GM20000 (cell line): Measurements from ENCODE around the gene ADCY3.

Experiments used
- DNase-seq: peaks from one replicate; pipeline ENCODE4 v3.0.0; 2012; ENCODE audit warnings: low spot score
- TF ChIP-seq, protein P1 (sequence below): IDR thresholded peaks from 2 replicates; pipeline ENCODE4 v1.5.1; 2012; ENCODE audit warnings: mild to moderate bottlenecking, control low read depth; ENCODE audit errors: extremely low read depth, missing control alignments

The ADCY3 gene

DNA sequence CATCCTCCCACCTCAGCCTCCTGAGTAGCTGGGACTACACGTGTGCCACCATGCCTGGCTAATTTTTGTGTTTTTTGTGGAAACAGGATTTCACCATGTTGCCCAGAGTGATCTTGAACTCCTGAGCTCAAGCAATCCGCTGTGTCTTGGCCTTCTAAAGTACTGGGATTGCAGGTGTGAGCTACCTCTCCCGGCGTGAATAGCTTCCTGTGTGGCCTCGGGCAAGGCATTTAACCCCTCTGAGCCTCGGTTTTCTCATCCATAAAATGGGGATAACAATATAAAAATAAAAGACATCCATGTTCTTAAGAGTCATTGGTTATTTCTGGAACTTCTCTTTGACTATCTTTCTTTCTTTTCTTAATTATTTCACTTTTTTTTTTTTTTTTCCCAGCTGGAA is 19.3 kb upstream of the ADCY3 start:
- TF ChIP-seq, protein P1, sequence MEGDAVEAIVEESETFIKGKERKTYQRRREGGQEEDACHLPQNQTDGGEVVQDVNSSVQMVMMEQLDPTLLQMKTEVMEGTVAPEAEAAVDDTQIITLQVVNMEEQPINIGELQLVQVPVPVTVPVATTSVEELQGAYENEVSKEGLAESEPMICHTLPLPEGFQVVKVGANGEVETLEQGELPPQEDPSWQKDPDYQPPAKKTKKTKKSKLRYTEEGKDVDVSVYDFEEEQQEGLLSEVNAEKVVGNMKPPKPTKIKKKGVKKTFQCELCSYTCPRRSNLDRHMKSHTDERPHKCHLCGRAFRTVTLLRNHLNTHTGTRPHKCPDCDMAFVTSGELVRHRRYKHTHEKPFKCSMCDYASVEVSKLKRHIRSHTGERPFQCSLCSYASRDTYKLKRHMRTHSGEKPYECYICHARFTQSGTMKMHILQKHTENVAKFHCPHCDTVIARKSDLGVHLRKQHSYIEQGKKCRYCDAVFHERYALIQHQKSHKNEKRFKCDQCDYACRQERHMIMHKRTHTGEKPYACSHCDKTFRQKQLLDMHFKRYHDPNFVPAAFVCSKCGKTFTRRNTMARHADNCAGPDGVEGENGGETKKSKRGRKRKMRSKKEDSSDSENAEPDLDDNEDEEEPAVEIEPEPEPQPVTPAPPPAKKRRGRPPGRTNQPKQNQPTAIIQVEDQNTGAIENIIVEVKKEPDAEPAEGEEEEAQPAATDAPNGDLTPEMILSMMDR, result no peak
- no peak for DNase-seq

GRCh38 chr2:24937236-24937635 is 17.2 kb upstream of the ADCY3 start:
- TF ChIP-seq, protein P1, result no peak
- no peak for DNase-seq

GRCh38 chr2:24935145-24935544 is 15.1 kb upstream of the ADCY3 start:
- TF ChIP-seq, protein P1, result no peak
- DNase-seq, result no peak

- TF ChIP-seq, protein P1, result no peak
- DNase-seq, result no peak
Measured at GRCh38 chr2:24932715-24933114, 12.7 kb upstream of the ADCY3 start.

DNA sequence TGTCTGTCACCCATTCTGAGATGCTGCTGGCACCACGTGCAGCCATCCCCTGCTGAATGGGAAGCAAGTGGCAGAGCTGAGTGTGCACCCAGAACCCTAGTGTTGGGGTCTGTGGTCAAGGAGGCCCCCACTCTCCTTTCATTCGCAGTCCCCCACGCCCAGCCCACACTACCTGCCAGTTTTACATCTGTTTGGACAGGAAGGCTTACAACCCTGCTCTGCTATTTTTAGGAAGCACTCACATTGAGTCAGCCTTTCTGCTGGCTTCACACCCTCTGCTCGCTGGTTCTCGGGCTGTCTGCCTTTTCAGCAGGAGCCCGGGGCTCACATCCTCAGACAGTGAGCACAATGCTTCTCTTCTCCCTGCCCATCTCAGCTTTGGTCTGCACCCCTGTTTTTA is 10.7 kb upstream of the ADCY3 start:
- TF ChIP-seq, protein P1, result no peak
- DNase-seq, result peak; percentile 78

DNA sequence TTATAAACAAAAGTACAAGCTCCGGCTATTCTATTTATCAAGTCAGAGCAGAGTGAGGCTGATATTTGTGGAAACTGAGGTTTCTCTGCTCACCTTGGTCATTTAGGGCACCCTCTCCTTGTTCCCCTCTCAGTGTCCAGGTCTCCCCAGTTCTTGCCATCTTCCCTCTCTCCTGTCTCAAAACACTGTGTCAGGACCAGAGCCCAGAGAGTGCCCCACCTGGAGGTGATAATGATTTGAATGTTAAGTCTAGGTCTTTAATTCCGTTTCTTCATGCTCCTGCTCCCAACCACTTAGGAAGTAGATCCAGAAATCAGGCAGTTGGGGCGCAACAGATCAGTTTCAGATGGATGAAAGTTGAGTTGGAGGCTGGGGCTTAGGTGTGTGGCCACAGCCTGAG is 9.2 kb upstream of the ADCY3 start:
- TF ChIP-seq, protein P1, result no peak
- no peak for DNase-seq

GRCh38 chr2:24928036-24928435 is 8.0 kb upstream of the ADCY3 start:
- DNase-seq, result no peak
- TF ChIP-seq, protein P1, result no peak
